Stimulated activated memory B cell treated with anti-CD40 and anti-IgM and Interleukin-4, amounts not matched to agents 10 μg/mL and 1 μg/mL and 100 μg/mL, for 72 hours (primary cell): ENCODE data around the gene WNT9A.

ENCODE experiments used
- ATAC-seq: fragments of 150-1000 bp; cut with Tn5 transposase; 2 replicates; pipeline ENCODE4 v1.10.0; 2021
- H3K27ac Mint-ChIP-seq: one replicate; pipeline ENCODE4 v1.8.0; 2022; ENCODE audit warnings: mild to moderate bottlenecking, mixed read lengths
- H3K27me3 Mint-ChIP-seq: one replicate; pipeline ENCODE4 v1.8.0; 2022; ENCODE audit warnings: mixed read lengths
- H3K36me3 Mint-ChIP-seq: one replicate; pipeline ENCODE4 v1.8.0; 2022; ENCODE audit warnings: mixed read lengths
- H3K4me1 Mint-ChIP-seq: one replicate; pipeline ENCODE4 v1.8.0; 2022; ENCODE audit warnings: mixed read lengths
- H3K4me3 Mint-ChIP-seq: one replicate; pipeline ENCODE4 v1.8.0; 2022; ENCODE audit warnings: mild to moderate bottlenecking, moderate library complexity, mixed read lengths
- H3K9me3 Mint-ChIP-seq: one replicate; pipeline ENCODE4 v1.8.0; 2022; ENCODE audit warnings: mixed read lengths

WNT9A gene

DNA sequence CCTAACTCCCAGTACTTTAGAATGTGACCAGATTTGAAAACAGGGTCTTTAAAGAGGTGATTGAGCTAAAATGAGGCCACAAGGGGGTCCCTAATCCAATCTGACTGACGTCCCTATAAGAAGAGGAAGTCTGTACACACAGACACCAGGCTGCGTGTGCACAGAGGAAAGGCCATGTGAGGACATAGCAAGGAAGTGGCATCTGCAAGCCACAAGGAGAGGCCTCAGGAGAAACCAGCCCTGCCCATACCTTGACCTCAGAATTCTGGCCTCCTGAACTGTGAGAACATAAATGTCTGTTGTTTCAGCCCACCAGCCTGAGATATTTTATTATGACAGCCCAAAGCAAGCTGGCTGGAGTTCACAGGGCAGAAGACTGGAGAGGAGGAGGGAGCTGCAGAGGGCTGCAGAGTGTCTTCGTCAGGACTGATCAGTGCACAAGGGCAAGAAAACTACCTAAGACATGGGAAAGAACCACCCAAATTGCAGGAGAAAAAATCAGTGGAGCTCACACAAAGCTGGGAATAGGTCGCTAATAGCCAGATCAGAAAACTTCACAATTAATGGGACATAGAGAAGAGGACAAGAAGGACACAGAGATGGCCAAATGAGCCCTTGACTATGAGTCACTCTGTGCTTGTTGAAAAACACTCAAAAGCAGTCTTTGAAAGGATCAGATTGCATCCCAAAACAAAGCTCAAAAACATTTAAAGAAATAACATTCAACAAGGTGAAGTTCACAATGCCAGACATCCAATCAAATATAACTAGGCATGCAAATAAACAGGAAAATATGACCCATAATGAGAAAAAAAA lies 14.1 kb upstream of the WNT9A start:
- H3K27me3 Mint-ChIP-seq: peaks cover 53% of the 10 kb centered on the region
- no peak for ATAC-seq
- no peaks in the 10 kb centered on the region for H3K9me3 Mint-ChIP-seq
- no peak overlapping the region for H3K4me3 Mint-ChIP-seq
- no peaks in the 10 kb centered on the region for H3K36me3 Mint-ChIP-seq
- H3K27ac Mint-ChIP-seq: no peak overlapping the region
- H3K4me1 Mint-ChIP-seq: no peaks in the 10 kb centered on the region

DNA sequence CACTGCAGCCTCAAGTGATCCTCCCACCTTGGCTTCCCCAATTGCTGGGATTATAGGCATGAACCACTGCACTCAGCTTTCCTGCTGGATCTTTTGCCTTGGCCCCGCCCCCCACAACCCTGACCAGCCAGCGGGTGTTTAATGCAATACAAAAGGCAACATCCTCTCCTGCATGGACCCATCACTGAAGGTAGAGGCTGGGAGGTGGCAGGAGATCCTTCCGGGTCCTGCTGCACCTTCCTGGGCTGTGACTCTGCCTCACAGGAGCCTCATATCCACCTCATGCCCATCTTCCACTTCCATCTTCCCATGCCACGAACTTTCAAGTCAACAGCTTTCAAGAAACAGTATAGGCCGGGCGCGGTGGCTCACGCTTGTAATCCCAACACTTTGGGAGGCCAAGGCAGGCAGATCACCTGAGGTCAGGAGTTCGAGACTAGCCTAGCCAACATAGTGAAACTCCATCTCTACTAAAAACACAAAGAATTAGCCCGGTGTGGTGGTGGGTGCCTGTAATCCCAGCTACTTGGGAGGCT lies 11.7 kb upstream of the WNT9A start:
- H3K27me3 Mint-ChIP-seq: peaks cover 53% of the 10 kb centered on the region
- no peak overlapping the region for H3K4me3 Mint-ChIP-seq
- H3K36me3 Mint-ChIP-seq: no peaks in the 10 kb centered on the region
- H3K27ac Mint-ChIP-seq: no peak overlapping the region
- no peak for ATAC-seq
- H3K9me3 Mint-ChIP-seq: no peaks in the 10 kb centered on the region
- no peaks in the 10 kb centered on the region for H3K4me1 Mint-ChIP-seq

DNA sequence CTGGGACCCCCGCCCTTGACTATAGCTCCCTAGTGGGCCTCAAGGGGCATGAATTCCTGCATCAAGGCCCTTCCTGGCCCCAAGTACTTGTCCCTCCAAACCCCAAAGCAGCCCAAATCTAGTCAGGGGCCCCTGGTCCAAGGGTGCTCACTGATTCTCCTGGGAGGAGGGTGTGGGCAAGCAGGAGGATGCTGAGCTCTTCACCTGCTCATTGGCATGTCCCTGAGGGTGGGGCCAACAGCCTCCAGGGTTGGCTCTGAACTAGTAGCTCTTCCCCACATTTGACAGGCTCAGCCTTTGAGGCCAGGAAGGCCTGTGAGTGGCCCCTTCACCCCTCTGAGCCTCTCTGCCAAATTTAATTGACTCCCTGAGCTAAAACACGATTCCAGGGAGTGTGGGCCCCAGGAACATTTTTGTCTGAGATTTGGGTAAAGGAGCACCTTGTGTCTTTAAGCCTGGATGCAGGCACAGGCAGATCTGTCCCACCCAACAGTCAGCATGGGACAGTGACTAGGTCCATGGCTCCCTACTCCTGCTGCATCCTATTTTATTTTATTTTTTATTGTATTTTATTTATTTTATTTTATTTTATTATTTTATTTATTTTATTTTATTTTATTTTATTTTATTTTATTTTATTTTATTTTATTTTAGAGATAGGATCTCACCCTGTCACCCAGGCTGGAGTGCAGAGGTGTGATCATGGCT lies 11.0 kb upstream of the WNT9A start:
- peaks cover 56% of the 10 kb centered on the region for H3K27me3 Mint-ChIP-seq
- H3K9me3 Mint-ChIP-seq: no peaks in the 10 kb centered on the region
- no peak overlapping the region for H3K4me3 Mint-ChIP-seq
- ATAC-seq: no peak
- peaks cover 2% of the 10 kb centered on the region for H3K4me1 Mint-ChIP-seq
- no peak overlapping the region for H3K27ac Mint-ChIP-seq
- H3K36me3 Mint-ChIP-seq: no peaks in the 10 kb centered on the region

DNA sequence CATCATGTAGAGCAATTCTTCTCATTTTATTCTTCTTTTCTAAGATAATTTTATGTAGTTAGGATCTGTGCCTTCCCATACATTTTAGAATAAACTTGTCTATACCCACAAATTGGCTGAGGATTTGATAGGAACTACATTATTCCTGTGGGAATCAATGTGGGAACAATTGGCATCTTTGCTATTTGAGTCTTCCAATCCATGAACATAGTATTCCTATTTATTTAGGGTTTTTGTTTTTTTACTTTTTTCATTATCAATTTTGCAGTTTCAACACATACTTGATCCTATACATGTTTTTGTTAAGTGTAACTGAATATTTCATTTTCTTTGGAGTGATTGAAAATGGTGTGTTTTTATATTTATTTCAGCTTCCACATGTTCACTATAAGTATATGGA lies 8.1 kb upstream of the WNT9A start:
- peaks cover 5% of the 10 kb centered on the region for H3K4me1 Mint-ChIP-seq
- H3K36me3 Mint-ChIP-seq: no peaks in the 10 kb centered on the region
- H3K9me3 Mint-ChIP-seq: no peaks in the 10 kb centered on the region
- no peak for ATAC-seq
- H3K27ac Mint-ChIP-seq: no peak overlapping the region
- no peak overlapping the region for H3K4me3 Mint-ChIP-seq
- H3K27me3 Mint-ChIP-seq: peaks cover 55% of the 10 kb centered on the region

DNA sequence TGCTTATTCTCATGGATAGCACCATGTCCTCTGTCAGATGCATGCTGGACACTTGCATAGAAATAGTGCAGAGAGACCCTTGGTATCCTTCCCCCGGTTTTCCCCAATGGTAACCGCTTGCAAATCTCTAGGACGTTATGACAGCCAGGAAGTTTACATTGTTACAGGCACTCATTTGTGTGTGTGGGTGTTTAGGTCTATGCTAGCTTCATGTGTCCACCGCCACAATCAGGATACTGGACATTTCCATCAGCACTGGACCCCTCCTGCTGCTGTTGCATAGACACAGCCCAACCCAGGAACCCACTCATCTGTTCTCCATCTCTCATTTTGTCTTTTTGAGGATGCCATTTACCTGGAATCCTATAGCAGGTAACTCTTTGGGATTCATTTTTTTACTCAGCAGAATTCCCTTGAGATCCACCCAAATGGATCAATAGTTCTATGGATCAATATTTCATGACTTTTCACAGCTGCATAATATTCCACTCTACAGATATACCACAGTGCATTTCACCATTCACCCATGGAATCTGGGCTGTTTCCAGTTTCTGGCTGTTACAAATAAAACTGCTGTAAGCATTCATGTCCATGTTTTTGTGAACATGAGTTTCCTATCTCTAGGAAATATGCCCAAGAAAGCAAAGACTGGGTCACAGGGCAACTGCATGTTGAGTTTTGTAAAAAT lies 6.6 kb upstream of the WNT9A start:
- H3K4me3 Mint-ChIP-seq: no peak overlapping the region
- H3K9me3 Mint-ChIP-seq: no peaks in the 10 kb centered on the region
- H3K36me3 Mint-ChIP-seq: no peaks in the 10 kb centered on the region
- peaks cover 55% of the 10 kb centered on the region for H3K27me3 Mint-ChIP-seq
- no peak for ATAC-seq
- peaks cover 5% of the 10 kb centered on the region for H3K4me1 Mint-ChIP-seq
- no peak overlapping the region for H3K27ac Mint-ChIP-seq

DNA sequence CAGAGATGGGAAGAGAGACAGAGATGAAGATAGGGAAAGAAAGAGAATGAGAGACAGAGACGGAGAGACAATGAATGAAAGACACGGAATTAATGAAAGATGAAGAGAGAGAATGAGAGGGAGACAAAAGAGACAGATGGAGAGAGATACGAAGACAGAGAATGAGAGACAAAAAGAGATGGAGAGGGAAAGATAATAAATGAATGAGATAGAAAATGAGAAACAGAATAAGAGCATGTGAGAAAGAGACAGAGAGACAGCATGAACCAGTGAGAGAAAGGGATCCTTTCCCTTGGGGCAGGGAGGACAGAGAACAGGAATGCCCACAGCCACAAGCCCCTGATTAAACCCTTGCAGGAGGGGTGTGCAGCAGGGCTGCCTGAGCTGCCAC lies 5.3 kb upstream of the WNT9A start:
- H3K36me3 Mint-ChIP-seq: no peaks in the 10 kb centered on the region
- H3K9me3 Mint-ChIP-seq: no peaks in the 10 kb centered on the region
- peaks cover 55% of the 10 kb centered on the region for H3K27me3 Mint-ChIP-seq
- peaks cover 5% of the 10 kb centered on the region for H3K4me1 Mint-ChIP-seq
- H3K4me3 Mint-ChIP-seq: no peak overlapping the region
- ATAC-seq: no peak
- H3K27ac Mint-ChIP-seq: no peak overlapping the region

DNA sequence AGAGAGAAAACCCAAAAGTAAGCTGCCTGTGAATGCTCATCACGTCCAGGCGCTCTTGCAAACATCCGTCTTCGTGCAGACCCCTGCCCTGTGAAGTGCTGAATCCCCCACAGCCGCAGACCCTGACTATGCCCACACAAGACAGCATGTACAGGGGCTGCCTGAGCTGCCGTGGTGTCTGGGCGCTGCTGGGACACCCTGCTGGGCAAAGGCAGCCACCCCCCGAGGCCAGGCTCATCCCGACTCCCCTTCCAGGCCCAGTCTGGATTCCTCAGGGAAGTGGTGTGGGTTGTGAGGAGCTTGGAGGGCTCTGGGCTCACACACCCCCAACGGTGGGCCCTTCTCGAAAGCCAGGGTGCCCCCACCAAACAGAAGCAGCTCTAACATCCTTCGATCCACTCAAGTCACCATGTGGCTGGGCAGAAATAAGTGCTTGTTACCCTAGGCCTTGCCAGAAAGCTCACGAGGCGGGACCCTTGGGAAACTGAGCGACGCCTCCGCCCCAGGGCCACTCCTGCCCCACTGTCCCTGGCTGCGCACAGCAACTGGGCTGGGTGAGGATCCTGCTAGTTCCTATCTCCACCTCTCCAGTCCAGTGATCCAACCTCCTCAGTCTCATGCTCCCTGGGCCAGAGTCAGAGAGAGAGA lies 4.8 kb upstream of the WNT9A start:
- no peak overlapping the region for H3K27ac Mint-ChIP-seq
- no peaks in the 10 kb centered on the region for H3K36me3 Mint-ChIP-seq
- no peak overlapping the region for H3K4me3 Mint-ChIP-seq
- peaks cover 5% of the 10 kb centered on the region for H3K4me1 Mint-ChIP-seq
- no peak for ATAC-seq
- H3K27me3 Mint-ChIP-seq: peaks cover 50% of the 10 kb centered on the region
- H3K9me3 Mint-ChIP-seq: no peaks in the 10 kb centered on the region

DNA sequence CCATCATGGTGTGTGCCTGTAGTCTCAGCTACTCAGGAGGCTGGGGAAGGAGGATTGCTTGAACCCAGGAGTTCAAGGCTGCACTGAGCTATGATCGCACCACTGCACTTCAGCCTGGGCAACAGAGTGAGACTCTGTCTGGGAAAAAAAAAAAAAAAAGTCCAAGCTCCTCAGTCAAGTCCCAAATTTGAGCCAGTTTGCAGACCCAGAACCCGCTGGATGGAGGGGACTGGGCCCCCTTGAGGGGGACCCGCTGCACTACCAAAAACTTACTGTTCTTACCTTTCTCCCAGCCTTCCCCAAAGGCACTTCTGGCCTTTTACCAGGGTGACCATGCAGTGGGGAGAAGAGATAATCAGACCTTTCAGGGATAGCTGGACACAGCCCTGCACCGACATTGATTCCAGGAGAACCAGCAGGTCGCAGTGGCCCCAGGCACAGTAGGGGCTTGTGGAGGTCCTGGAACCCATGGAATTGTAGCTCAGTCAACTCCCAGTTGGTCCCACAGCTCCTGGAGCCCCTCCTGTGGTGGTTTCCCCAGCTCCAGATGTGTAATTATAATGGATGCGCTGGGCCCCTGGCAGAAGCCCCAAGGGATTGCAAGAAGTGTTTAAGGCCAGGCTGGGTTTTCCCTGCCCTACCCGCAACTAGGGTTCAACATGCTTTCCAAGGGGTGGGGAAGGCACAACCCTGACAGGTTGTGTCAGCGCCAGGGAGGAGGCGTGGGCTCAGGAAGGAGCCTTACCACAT lies 4.1 kb upstream of the WNT9A start:
- Mint-ChIP-seq H3K36me3 (no peaks in the 10 kb centered on the region), H3K27ac (no peak overlapping the region), H3K9me3 (no peaks in the 10 kb centered on the region)

DNA sequence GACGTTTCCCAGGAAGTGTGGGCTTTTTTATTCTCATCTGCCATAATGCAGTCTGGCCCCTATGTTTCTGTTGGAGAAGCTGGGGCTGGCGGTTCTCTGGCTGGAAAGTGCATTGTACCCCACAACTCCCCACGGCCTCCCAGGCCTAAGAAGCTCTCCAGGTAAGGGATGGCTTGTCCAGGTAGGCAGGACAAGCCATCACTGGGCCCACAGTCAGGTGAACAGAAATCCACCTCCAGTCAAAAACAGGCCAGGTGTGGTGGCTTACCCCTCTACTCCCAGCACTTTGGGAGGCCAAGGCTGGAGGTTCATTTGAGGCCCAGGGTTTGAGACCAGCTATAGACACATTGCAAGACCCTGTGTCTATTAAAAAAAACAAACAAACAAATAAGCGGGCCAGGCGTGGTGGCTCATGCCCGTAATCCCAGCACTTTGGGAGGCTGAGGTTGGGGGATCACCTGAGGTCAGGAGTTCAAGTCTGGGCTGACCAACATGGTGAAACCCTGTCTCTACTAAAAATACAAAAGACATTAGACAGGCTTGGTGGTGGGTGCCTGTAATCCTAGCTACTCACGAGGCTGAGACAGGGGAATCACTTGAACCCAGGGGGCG lies 3.1 kb upstream of the WNT9A start:
- Mint-ChIP-seq H3K27ac (no peak overlapping the region), H3K36me3 (no peaks in the 10 kb centered on the region), H3K27me3 (peaks cover 62% of the 10 kb centered on the region), H3K9me3 (no peaks in the 10 kb centered on the region), H3K4me3 (no peak overlapping the region), H3K4me1 (peaks cover 17% of the 10 kb centered on the region)
- no peak for ATAC-seq

More for the DNA sequence above, 4.1 kb upstream of the WNT9A start:
- Mint-ChIP-seq H3K4me1 (peaks cover 9% of the 10 kb centered on the region), H3K27me3 (peaks cover 52% of the 10 kb centered on the region), H3K4me3 (no peak overlapping the region)
- no peak for ATAC-seq

DNA sequence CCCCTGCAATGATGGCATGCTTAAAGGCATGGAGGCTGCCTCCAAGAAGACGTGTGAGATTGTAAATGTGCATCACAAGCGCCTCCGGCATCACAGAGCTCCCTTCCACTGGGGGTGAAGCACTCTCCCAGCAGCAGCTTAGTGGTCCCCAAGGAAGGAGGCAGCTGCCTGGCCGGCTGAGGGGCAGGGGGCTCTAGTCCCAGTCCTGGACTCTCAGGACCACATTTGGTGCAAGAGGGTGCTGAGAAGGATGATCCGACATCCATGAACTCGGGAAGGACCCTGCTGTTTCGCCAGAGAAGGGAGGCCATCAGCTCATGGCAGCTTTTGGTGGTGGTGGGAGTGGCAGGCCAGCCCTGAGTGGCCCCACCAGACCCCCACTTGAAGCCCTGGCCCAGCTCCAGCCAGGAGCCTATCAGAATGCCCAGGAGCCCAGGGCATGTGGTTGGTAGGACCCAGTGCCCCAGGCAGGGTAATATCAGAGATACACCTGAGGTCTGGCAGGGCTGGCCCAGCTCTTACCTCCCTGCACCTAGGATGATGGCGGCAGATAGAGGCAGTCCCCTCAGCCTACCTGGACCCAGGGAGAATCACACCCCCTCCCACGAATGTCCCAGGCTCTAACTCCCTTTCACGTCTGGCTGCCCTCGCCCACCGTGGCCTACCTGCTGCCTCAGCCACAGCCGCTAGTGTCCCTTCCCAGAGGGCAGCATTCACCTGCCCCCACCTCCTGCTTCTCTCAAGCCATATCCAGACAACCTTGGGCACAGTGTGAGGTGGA lies 2.4 kb upstream of the WNT9A start:
- ATAC-seq: no peak
- no peak overlapping the region for H3K4me3 Mint-ChIP-seq
- no peaks in the 10 kb centered on the region for H3K36me3 Mint-ChIP-seq
- H3K27ac Mint-ChIP-seq: no peak overlapping the region
- H3K27me3 Mint-ChIP-seq: peaks cover 69% of the 10 kb centered on the region
- no peaks in the 10 kb centered on the region for H3K9me3 Mint-ChIP-seq
- H3K4me1 Mint-ChIP-seq: peaks cover 17% of the 10 kb centered on the region

DNA sequence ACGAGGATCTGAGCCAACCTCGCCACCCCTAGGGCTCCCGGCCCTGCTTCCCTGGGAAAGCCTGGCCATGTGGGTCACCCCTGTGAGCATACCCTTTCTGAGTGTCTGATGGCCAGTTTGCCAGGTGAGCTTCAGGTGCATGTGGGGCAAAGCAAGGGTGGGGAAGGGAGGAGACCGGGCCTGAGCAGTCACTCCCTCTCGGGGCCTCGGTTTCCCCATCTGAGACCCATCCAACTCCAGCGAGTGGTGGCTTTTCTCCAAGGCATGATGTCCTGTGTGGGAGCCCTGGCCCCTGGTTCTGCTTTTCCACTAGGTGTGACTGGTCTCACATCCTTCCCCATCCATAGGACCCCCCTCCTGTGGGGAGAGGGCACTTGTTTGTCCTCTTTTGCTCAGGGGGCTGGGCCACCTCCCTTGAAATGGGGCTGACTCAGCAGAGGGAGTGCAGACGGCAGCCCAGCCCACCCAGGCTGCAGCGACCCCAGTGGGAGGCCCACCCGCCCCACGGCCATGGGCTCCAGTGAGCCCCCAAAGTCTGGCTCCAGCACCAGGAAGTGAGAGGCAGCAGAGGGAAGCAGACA lies 1.7 kb upstream of the WNT9A start:
- Mint-ChIP-seq H3K4me1 (peaks cover 17% of the 10 kb centered on the region), H3K27me3 (peaks cover 75% of the 10 kb centered on the region), H3K36me3 (no peaks in the 10 kb centered on the region), H3K9me3 (no peaks in the 10 kb centered on the region), H3K27ac (no peak overlapping the region), H3K4me3 (no peak overlapping the region)
- no peak for ATAC-seq

DNA sequence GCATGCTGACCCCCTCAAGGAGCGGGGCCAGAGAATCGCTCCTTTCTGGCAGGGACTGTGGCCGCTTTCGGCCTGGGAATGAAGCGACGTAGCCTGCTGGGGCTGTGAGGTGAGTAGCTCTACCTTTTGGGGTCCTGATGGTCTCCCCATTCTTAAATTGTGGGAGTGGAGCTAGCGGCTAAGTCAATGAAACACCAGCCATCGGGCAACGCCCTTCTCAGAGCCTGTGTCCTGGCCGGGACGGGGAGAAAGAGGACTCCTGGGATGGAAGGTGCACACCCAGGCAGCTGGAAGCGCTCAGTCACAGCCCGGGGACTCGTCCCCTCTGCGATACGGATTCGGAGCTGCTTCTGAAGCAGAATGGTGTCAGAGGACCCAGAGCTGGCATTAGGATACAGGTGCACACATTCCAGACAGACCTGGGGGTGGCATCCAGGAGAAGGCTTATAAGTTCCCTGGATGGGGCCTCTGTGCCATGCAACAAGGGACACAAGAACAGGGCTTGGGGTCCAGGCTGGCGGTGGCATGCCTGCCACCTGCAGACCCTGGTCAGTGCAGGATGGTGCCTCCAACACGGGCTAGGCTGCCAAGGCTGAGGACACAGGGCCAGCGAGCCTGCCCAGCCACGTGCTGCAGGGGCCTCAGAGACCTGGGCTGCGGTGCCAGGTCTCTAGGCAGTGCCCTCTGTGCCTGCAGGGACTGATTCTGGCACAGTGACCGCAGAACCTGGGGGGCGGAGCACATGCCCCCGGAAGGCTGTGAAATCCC lies 945 bp upstream of the WNT9A start:
- H3K9me3 Mint-ChIP-seq: no peaks in the 10 kb centered on the region
- H3K4me1 Mint-ChIP-seq: peaks cover 14% of the 10 kb centered on the region
- no peaks in the 10 kb centered on the region for H3K36me3 Mint-ChIP-seq
- no peak overlapping the region for H3K27ac Mint-ChIP-seq
- H3K4me3 Mint-ChIP-seq: peak overlapping the region; percentile 53
- no peak for ATAC-seq
- H3K27me3 Mint-ChIP-seq: peaks cover 78% of the 10 kb centered on the region

DNA sequence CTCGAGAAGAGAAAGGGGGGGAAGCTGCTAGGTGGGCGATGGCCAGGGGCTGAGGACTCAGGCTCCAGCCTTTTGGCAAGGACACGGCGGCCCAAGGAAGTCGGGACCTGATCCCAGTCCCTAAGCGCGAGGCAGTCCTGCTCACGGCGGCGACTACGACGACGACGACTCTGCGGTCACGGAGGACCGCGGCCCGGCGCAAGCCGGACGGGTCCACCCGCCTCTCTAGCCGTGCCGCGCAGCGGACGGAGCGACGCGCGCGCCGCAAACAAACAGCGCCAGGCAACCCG lies 401 bp downstream of the WNT9A start:
- no peak overlapping the region for H3K27ac Mint-ChIP-seq
- H3K9me3 Mint-ChIP-seq: no peaks in the 10 kb centered on the region
- H3K4me3 Mint-ChIP-seq: peak overlapping the region; percentile 57
- H3K27me3 Mint-ChIP-seq: peaks cover 79% of the 10 kb centered on the region
- no peak for ATAC-seq
- H3K4me1 Mint-ChIP-seq: peaks cover 12% of the 10 kb centered on the region
- no peaks in the 10 kb centered on the region for H3K36me3 Mint-ChIP-seq
